ENCODE results near the gene ZNF552. TPM values are rescaled to one million over a fixed set of nuclear protein-coding genes. Genes with fewer than 3 reads are reported as not detected.
"Not testable (repeated sequence)": the region's sequence is repeated elsewhere in the genome, so short reads cannot be mapped to it uniquely, and the experiment has no call there.

ZNF552 gene
- total RNA-seq, 2 donors from 2014 or later, result 9.6 to 71.5 TPM

GRCh38 chr19:57815247-57816075 is 748 bp upstream of the ZNF552 start:
- intact Hi-C loops (cut with DNase I), result no loop called here
- ATAC-seq (no peak), DNase-seq (peak in 1 of 4 donors; percentile 33)
- H3K27ac ChIP-seq, result peak overlapping the region; percentile 32 to 82 (median 73)
- H3K4me1 ChIP-seq, result peaks cover 43% of the 10 kb centered on the region
- TF ChIP-seq CTCF (IDR thresholded peaks at IDR 0.05) (no peak), POLR2A (IDR thresholded peaks at IDR 0.05) (no peak)
- no peaks in the 10 kb centered on the region for H3K27me3 ChIP-seq
- no peaks in the 10 kb centered on the region for H3K36me3 ChIP-seq (replicated peaks in 1 of 2; ENCODE audit: insufficient read depth in 1 of 2, low read depth in 2 of 2)
- no peaks in the 10 kb centered on the region for H3K9me3 ChIP-seq
- no peak overlapping the region for H3K4me3 ChIP-seq
- 45 to 51% methylated on average over 14 to 17 of the region's 17 CpGs for WGBS, 2 donors

- 8 to 10% methylated on average over 11 to 12 of the region's 13 CpGs for WGBS, 2 donors
- ATAC-seq, result no peak
- TF ChIP-seq CTCF (IDR thresholded peaks at IDR 0.05), result no peak
- TF ChIP-seq POLR2A (IDR thresholded peaks at IDR 0.05), result no peak
- peak overlapping the region in 3 of 4 donors; percentile 69 to 82 (median 77) for H3K27ac ChIP-seq
- peak overlapping the region; percentile 79 to 89 for H3K4me3 ChIP-seq
- no peaks in the 10 kb centered on the region for H3K27me3 ChIP-seq
- H3K4me1 ChIP-seq, result peaks cover 50% of the 10 kb centered on the region
- no peak for DNase-seq
- H3K9me3 ChIP-seq, result no peaks in the 10 kb centered on the region
- intact Hi-C loops (cut with DNase I), result no loop called here
- H3K36me3 ChIP-seq (replicated peaks in 1 of 2; ENCODE audit: insufficient read depth in 1 of 2, low read depth in 2 of 2), result no peaks in the 10 kb centered on the region
These were observed 701 bp downstream of the ZNF552 start for GRCh38 chr19:57813919-57814504.

GRCh38 chr19:57812975-57813820 is 1.5 kb downstream of the ZNF552 start:
- DNase-seq; H3K4me3 ChIP-seq; H3K27me3 ChIP-seq; ATAC-seq; H3K36me3 ChIP-seq (replicated peaks in 1 of 2; ENCODE audit: insufficient read depth in 1 of 2, low read depth in 2 of 2); intact Hi-C loops (cut with DNase I); H3K9me3 ChIP-seq: not testable (repeated sequence)
- Histone ChIP-seq H3K4me1 (peaks cover 50% of the 10 kb centered on the region), H3K27ac (peak overlapping the region in 1 of 4 donors; percentile 77)
- 69 to 77% methylated on average over 9 to 11 of the region's 13 CpGs for WGBS, 2 donors

- H3K9me3 ChIP-seq, result no peaks in the 10 kb centered on the region
- H3K27ac ChIP-seq, result peak overlapping the region in 1 of 4 donors; percentile 14
- H3K4me1 ChIP-seq, result peaks cover 49% of the 10 kb centered on the region
- DNase-seq (no peak), ATAC-seq (no peak)
- intact Hi-C loops (cut with DNase I), result no loop called here
- H3K27me3 ChIP-seq, result no peaks in the 10 kb centered on the region
- H3K4me3 ChIP-seq, result no peak overlapping the region
- WGBS, 2 donors, result 81 to 88% methylated on average over 3 of the region's 3 CpGs
- H3K36me3 ChIP-seq (replicated peaks in 1 of 2; ENCODE audit: insufficient read depth in 1 of 2, low read depth in 2 of 2), result peaks cover 0 to 3% of the 10 kb centered on the region in 2 donors
- no peak for TF ChIP-seq CTCF (IDR thresholded peaks at IDR 0.05)
- TF ChIP-seq POLR2A (IDR thresholded peaks at IDR 0.05), result no peak
These were observed 2.5 kb downstream of the ZNF552 start for GRCh38 chr19:57812226-57812625.

- Histone ChIP-seq H3K27ac (peak overlapping the region in 3 of 4 donors; percentile 12 to 57 (median 27)), H3K4me1 (peaks cover 48% of the 10 kb centered on the region)
- WGBS, 2 donors, result 67 to 68% methylated on average over 17 of the region's 17 CpGs
- H3K9me3 ChIP-seq; ATAC-seq; H3K4me3 ChIP-seq; H3K36me3 ChIP-seq (replicated peaks in 1 of 2; ENCODE audit: insufficient read depth in 1 of 2, low read depth in 2 of 2); DNase-seq; H3K27me3 ChIP-seq; intact Hi-C loops (cut with DNase I): not testable (repeated sequence)
These were observed 4.1 kb downstream of the ZNF552 start for GRCh38 chr19:57810410-57811295.

Measured in body of pancreas (tissue), 4 donors.